ENCODE data around the gene MYL12B. TPM values are rescaled to one million over a fixed set of nuclear protein-coding genes. Genes with fewer than 3 reads are reported as not detected.

The MYL12B gene
- total and polyA plus RNA-seq, 12 donors, result 259 to 810 (median 446) TPM

GRCh38 chr18:3266062-3266608, 4.2 kb downstream of the MYL12B start:
- Histone ChIP-seq H3K36me3 (replicated peaks in 1 of 2) (no peaks in the 10 kb centered on the region), H3K9me3 (replicated peaks in 1 of 3) (no peaks in the 10 kb centered on the region), H3K27me3 (no peaks in the 10 kb centered on the region), H3K27ac (peak overlapping the region; percentile 42 to 98 (median 58)), H3K4me1 (replicated peaks in 1 of 2) (peaks cover 51 to 72% of the 10 kb centered on the region in 2 donors), H3K4me3 (peak overlapping the region in 1 of 4 donors; percentile 1)
- peak in 1 of 2 donors; percentile 22 for TF ChIP-seq POLR2A (IDR thresholded peaks at IDR 0.05)
- no peak for TF ChIP-seq CTCF (IDR thresholded peaks at IDR 0.05)
- intact Hi-C loops (cut with DNase I), result loop anchor here (10.0 kb wide), 2 partner anchors 59 to 189 kb away; partner anchors contain the start of gene TGIF1 (in 1 of the 2)
- peak; percentile 45 to 82 (median 60) for DNase-seq
- WGBS, 4 donors, result 23 to 34% (median 31%) methylated on average over 7 of the region's 7 CpGs

- intact Hi-C loops (cut with DNase I), result loop anchor here (10.0 kb wide), 2 partner anchors 56 to 186 kb away; partner anchors contain the start of gene TGIF1 (in 1 of the 2)
- no peak for DNase-seq
- H3K4me3 ChIP-seq, result no peak overlapping the region
- peaks cover 51 to 80% of the 10 kb centered on the region in 2 donors for H3K4me1 ChIP-seq (replicated peaks in 1 of 2)
- H3K36me3 ChIP-seq (replicated peaks in 1 of 2), result no peaks in the 10 kb centered on the region
- TF ChIP-seq POLR2A (IDR thresholded peaks at IDR 0.05) (no peak), CTCF (IDR thresholded peaks at IDR 0.05) (no peak)
- no peaks in the 10 kb centered on the region for H3K27me3 ChIP-seq
- H3K9me3 ChIP-seq (replicated peaks in 1 of 3), result no peaks in the 10 kb centered on the region
- peak overlapping the region in 3 of 5 donors; percentile 17 to 53 (median 33) for H3K27ac ChIP-seq
Measured at GRCh38 chr18:3268306-3268705, 6.4 kb downstream of the MYL12B start.

- Histone ChIP-seq H3K36me3 (replicated peaks in 1 of 2) (peaks cover 0 to 6% of the 10 kb centered on the region in 2 donors), H3K4me1 (replicated peaks in 1 of 2) (peaks cover 40 to 70% of the 10 kb centered on the region in 2 donors), H3K27me3 (no peaks in the 10 kb centered on the region), H3K4me3 (no peak overlapping the region), H3K9me3 (replicated peaks in 1 of 3) (no peaks in the 10 kb centered on the region), H3K27ac (peak overlapping the region in 3 of 5 donors; percentile 17 to 53 (median 33))
- 64 to 69% (median 69%) methylated on average over 4 of the region's 4 CpGs for WGBS, 4 donors
- no peak for DNase-seq
- intact Hi-C loops (cut with DNase I), result loop anchor here (10.0 kb wide), 2 partner anchors 55 to 185 kb away; partner anchors contain the start of gene TGIF1 (in 1 of the 2)
- TF ChIP-seq POLR2A (IDR thresholded peaks at IDR 0.05) (no peak), CTCF (IDR thresholded peaks at IDR 0.05) (no peak)
Measured at GRCh38 chr18:3269241-3269913, 7.4 kb downstream of the MYL12B start.

- intact Hi-C loops (cut with DNase I), result loop anchor here (10.0 kb wide), 2 partner anchors 55 to 185 kb away; partner anchors contain the start of gene TGIF1 (in 1 of the 2)
- WGBS, 4 donors, result 90 to 100% (median 97%) methylated on average over 1 of the region's 1 CpG
- no peak overlapping the region for H3K4me3 ChIP-seq
- peaks cover 0 to 11% of the 10 kb centered on the region in 2 donors for H3K36me3 ChIP-seq (replicated peaks in 1 of 2)
- DNase-seq, result no peak
- H3K4me1 ChIP-seq (replicated peaks in 1 of 2), result peaks cover 36 to 64% of the 10 kb centered on the region in 2 donors
- peak overlapping the region in 2 of 5 donors; percentile 33 to 53 for H3K27ac ChIP-seq
- H3K9me3 ChIP-seq (replicated peaks in 1 of 3), result no peaks in the 10 kb centered on the region
- no peaks in the 10 kb centered on the region for H3K27me3 ChIP-seq
- TF ChIP-seq POLR2A (IDR thresholded peaks at IDR 0.05) (no peak), CTCF (IDR thresholded peaks at IDR 0.05) (no peak)
Measured at GRCh38 chr18:3269914-3270299, 8.0 kb downstream of the MYL12B start.

All from adrenal gland (tissue), 12 donors.